Spleen (tissue), 7 donors: Measurements from ENCODE around the gene TBC1D24.

ENCODE experiments used
- CTCF ChIP-seq, 11 experiments: fragments of 200-600 bp in 7 of 11; fragments of 450-650 bp in 4 of 11; sonication (generic) in 4 of 11; IDR thresholded peaks in 8 of 11; conservative IDR thresholded peaks in 3 of 11; 1 replicate in 7 of 11; 2 replicates in 4 of 11; pipeline versions ENCODE4 v1.4.0 to v1.8.0; 2016 to 2021; ENCODE audit warnings: antibody characterized with exemption in 11 of 11, inconsistent platforms in 4 of 11, mild to moderate bottlenecking in 1 of 11
- POLR2A ChIP-seq, 3 donors: fragments of 450-650 bp; IDR thresholded peaks; one replicate each; pipeline ENCODE4 v1.5.1; 2017; ENCODE audit warnings: antibody characterized with exemption in 3 of 3, mild to moderate bottlenecking in 1 of 3
- POLR2AphosphoS5 ChIP-seq, 3 donors: sonication (generic); formaldehyde crosslinking; IDR thresholded peaks; one replicate each; pipeline ENCODE4 v1.5.1; 2017; ENCODE audit warnings: antibody characterized with exemption in 3 of 3
- donor health status: DM: no; HTN: no; CAD: no; lungs with moderate emphysema.
- donor health status: DM: no; HTN: no; CAD: no.
- donor health status: DM: no; HTN: no; CAD: no.

GRCh38 chr16:2476345-2476720 lies 1.4 kb downstream of the TBC1D24 start:
- TF ChIP-seq CTCF (IDR thresholded peaks at IDR 0.05 in 8 of 11, conservative IDR thresholded peaks at IDR 0.05 in 3 of 11) (no peak), POLR2A (IDR thresholded peaks at IDR 0.05) (no peak), POLR2AphosphoS5 (IDR thresholded peaks at IDR 0.05) (no peak)
